ENCODE data around the gene KANSL1. TPM values are rescaled to one million over a fixed set of nuclear protein-coding genes. Genes with fewer than 3 reads are reported as not detected.

KANSL1 gene
- total and polyA plus RNA-seq, 2 experiments from 2014 or later: 12.2 to 38.2 TPM

DNA sequence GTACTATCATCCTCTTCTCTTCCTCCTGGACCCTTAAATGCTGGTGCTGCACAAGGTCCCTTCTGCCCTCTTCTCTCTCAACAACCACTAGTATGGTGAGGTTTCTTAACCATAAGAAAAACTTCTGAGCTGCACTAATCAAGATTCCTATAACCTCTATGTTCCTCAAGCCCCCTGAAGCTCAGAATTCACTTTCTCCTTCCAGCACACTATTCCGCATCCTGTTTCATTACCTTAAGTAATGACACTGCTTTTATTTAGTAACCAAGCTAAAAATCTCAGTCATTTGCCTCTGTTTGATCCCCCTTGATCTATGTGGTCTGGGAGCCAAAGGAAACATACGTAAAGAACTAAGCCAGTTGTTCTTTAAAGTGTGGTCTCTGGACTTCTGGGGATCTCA is 20.1 kb downstream of the KANSL1 start:
- Histone ChIP-seq H3K9me2 (ENCODE audit: insufficient read depth) (no peaks in the 10 kb centered on the region), H4K20me1 (ENCODE audit: insufficient read depth) (peaks cover 77% of the 10 kb centered on the region), H3K9me3 (ENCODE audit: low read depth) (no peaks in the 10 kb centered on the region), H3F3A (ENCODE audit: insufficient read depth) (peaks cover 41% of the 10 kb centered on the region), H3K36me3 (ENCODE audit: low read depth) (peaks cover 33% of the 10 kb centered on the region), H3K79me2 (ENCODE audit: insufficient read depth) (peaks cover 100% of the 10 kb centered on the region), H3K27me3 (replicated peaks; ENCODE audit: insufficient read depth) (no peaks in the 10 kb centered on the region), H3K9ac (no peak overlapping the region), H3K4me2 (ENCODE audit: unreplicated experiment) (no peak overlapping the region), H3K4me1 (ENCODE audit: insufficient read depth) (peaks cover 47% of the 10 kb centered on the region), H2AFZ (no peak overlapping the region), H3K4me3 (no peak overlapping the region), H3K27ac (no peak overlapping the region)
- in situ Hi-C loops (cut with MboI): no loop called here
- TF ChIP-seq EZH2 (IDR thresholded peaks at IDR 0.05; ENCODE audit: insufficient read depth, poor library complexity, severe bottlenecking): no peak
- no peak for TF ChIP-seq EZH2phosphoT487 (IDR thresholded peaks at IDR 0.05; ENCODE audit: insufficient read depth, low read depth)
- 96 to 97% methylated on average over 2 of the region's 2 CpGs for WGBS, 2 experiments (ENCODE audit: low coverage in 1 of 2, low lambda C conversion rate in 2 of 2, missing lambda C conversion rate in 2 of 2)
- no peak for DNase-seq

DNA sequence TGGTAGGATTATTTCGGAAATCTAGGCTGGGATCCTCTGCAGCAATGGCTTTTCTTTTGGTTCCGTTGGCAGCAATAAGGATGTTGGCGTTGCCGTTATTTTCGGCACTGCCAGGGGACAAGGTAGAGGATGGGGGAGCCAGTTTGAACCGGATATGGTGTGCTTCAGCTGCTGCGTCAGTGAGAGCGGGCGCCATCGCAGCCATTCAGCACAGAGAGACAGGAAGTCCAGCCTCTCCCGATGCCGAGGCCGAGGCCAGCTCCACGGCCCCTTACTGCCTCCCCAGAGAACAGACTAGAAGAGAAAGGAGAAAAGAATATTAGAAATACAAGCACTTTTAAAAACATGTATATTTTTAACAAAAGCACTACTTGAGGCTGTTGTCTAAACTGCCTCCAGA is 21.3 kb downstream of the KANSL1 start:
- Histone ChIP-seq H3K27ac (no peak overlapping the region), H3F3A (ENCODE audit: insufficient read depth) (peaks cover 41% of the 10 kb centered on the region), H3K36me3 (ENCODE audit: low read depth) (peaks cover 33% of the 10 kb centered on the region), H3K9me3 (ENCODE audit: low read depth) (no peaks in the 10 kb centered on the region), H2AFZ (no peak overlapping the region), H3K4me2 (ENCODE audit: unreplicated experiment) (no peak overlapping the region), H3K9ac (no peak overlapping the region), H3K4me3 (no peak overlapping the region), H4K20me1 (ENCODE audit: insufficient read depth) (peaks cover 74% of the 10 kb centered on the region), H3K27me3 (replicated peaks; ENCODE audit: insufficient read depth) (no peaks in the 10 kb centered on the region), H3K9me2 (ENCODE audit: insufficient read depth) (no peaks in the 10 kb centered on the region), H3K79me2 (ENCODE audit: insufficient read depth) (peaks cover 100% of the 10 kb centered on the region), H3K4me1 (ENCODE audit: insufficient read depth) (peaks cover 47% of the 10 kb centered on the region)
- TF ChIP-seq EZH2phosphoT487 (IDR thresholded peaks at IDR 0.05; ENCODE audit: insufficient read depth, low read depth): no peak
- no peak for TF ChIP-seq EZH2 (IDR thresholded peaks at IDR 0.05; ENCODE audit: insufficient read depth, poor library complexity, severe bottlenecking)
- WGBS, 2 experiments (ENCODE audit: low coverage in 1 of 2, low lambda C conversion rate in 2 of 2, missing lambda C conversion rate in 2 of 2): 94 to 95% methylated on average over 14 of the region's 14 CpGs
- in situ Hi-C loops (cut with MboI): no loop called here
- DNase-seq: no peak

DNA sequence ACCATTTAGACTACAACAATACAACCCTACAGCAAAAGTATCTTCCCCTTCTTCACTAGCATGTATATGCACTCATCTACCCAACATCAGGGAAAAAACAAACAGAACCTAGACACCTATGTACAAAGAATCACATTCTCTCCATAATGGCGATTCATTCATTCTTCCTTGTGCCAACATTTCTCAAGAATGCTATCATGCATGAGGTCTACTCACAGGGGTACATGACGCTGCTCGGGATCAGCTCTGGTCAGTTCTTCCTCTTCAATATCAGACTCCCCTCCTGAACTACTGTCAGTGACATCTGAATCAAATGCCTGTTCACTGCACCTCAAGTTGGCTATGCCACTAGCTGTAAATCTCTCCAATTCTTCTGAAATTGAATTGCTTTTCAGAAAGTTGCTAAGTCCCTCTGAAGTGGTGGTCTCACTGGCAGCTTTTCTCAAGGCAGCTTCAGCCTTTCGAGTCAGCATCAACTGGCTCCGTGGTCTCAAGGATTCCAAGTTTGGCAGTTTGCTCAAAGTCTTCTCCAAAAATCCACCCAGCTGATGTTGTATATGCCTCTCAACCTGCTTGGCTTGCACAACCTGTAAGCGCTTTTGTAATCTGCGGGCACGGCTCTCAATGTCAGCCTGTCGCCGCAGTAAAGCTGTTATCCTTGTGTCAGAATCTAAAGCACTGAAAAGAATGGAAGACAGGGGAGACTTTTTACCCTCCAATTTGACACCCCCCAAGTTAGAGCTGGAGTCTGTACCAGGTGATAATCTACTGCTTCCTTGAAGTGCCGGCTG is 22.4 kb downstream of the KANSL1 start:
- WGBS, 2 experiments (ENCODE audit: low coverage in 1 of 2, low lambda C conversion rate in 2 of 2, missing lambda C conversion rate in 2 of 2): 95 to 97% methylated on average over 11 of the region's 11 CpGs

DNA sequence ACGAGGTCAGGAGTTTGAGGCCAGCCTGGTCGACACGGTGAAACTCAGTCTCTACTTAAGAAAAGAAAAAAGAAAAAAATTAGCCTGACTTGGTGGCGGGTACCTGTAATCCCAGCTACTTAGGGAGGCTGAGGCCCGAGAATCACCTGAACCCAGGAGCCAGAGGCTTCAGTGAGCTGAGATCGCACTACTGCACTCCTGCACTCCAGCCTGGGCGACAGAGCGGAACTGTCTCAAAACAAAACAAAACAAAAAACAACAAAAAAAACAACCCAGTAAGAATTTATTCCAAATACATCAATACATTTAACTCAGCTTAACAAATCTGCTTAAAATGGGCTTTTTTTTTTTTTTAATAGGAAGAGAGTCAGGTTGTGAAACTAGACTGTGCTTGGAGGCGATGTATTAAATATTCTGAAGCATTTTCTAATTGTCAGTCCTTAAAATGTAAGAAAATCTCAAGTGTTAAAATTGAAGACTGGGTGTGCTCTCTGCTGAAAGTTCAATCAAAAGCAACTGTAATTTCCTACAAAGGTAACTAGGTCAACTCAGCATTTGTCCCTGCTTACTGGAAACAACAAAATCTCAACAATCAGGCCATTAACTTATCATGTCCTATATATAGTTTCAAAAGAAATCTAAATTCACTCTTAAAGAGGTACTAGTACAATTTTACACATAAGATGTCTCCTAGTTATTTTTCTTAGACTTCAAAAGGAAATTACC is 23.2 kb downstream of the KANSL1 start:
- peaks cover 33% of the 10 kb centered on the region for H3K36me3 ChIP-seq (ENCODE audit: low read depth)
- 82 to 83% methylated on average over 9 of the region's 9 CpGs for WGBS, 2 experiments (ENCODE audit: low coverage in 1 of 2, low lambda C conversion rate in 2 of 2, missing lambda C conversion rate in 2 of 2)
- no peaks in the 10 kb centered on the region for H3K9me2 ChIP-seq (ENCODE audit: insufficient read depth)
- H3K9ac ChIP-seq: no peak overlapping the region
- DNase-seq: no peak
- in situ Hi-C loops (cut with MboI): no loop called here
- no peak overlapping the region for H3K4me2 ChIP-seq (ENCODE audit: unreplicated experiment)
- no peak overlapping the region for H3K27ac ChIP-seq
- no peaks in the 10 kb centered on the region for H3K9me3 ChIP-seq (ENCODE audit: low read depth)
- TF ChIP-seq EZH2 (IDR thresholded peaks at IDR 0.05; ENCODE audit: insufficient read depth, poor library complexity, severe bottlenecking) (no peak), EZH2phosphoT487 (IDR thresholded peaks at IDR 0.05; ENCODE audit: insufficient read depth, low read depth) (no peak)
- H3K79me2 ChIP-seq (ENCODE audit: insufficient read depth): peaks cover 100% of the 10 kb centered on the region
- H3K27me3 ChIP-seq (replicated peaks; ENCODE audit: insufficient read depth): no peaks in the 10 kb centered on the region
- H2AFZ ChIP-seq: no peak overlapping the region
- peaks cover 40% of the 10 kb centered on the region for H3K4me1 ChIP-seq (ENCODE audit: insufficient read depth)
- no peak overlapping the region for H3K4me3 ChIP-seq
- peaks cover 62% of the 10 kb centered on the region for H4K20me1 ChIP-seq (ENCODE audit: insufficient read depth)
- H3F3A ChIP-seq (ENCODE audit: insufficient read depth): peaks cover 39% of the 10 kb centered on the region

More for the DNA sequence above, 22.4 kb downstream of the KANSL1 start:
- H3K9me2 ChIP-seq (ENCODE audit: insufficient read depth): no peaks in the 10 kb centered on the region
- peaks cover 46% of the 10 kb centered on the region for H3K4me1 ChIP-seq (ENCODE audit: insufficient read depth)
- no peak overlapping the region for H3K27ac ChIP-seq
- no peaks in the 10 kb centered on the region for H3K9me3 ChIP-seq (ENCODE audit: low read depth)
- no peak overlapping the region for H3K9ac ChIP-seq
- H4K20me1 ChIP-seq (ENCODE audit: insufficient read depth): peaks cover 69% of the 10 kb centered on the region
- no peaks in the 10 kb centered on the region for H3K27me3 ChIP-seq (replicated peaks; ENCODE audit: insufficient read depth)
- DNase-seq: no peak
- no peak overlapping the region for H3K4me3 ChIP-seq
- peaks cover 100% of the 10 kb centered on the region for H3K79me2 ChIP-seq (ENCODE audit: insufficient read depth)
- H3F3A ChIP-seq (ENCODE audit: insufficient read depth): peaks cover 40% of the 10 kb centered on the region
- in situ Hi-C loops (cut with MboI): no loop called here
- peaks cover 33% of the 10 kb centered on the region for H3K36me3 ChIP-seq (ENCODE audit: low read depth)
- TF ChIP-seq EZH2 (IDR thresholded peaks at IDR 0.05; ENCODE audit: insufficient read depth, poor library complexity, severe bottlenecking) (no peak), EZH2phosphoT487 (IDR thresholded peaks at IDR 0.05; ENCODE audit: insufficient read depth, low read depth) (no peak)
- H3K4me2 ChIP-seq (ENCODE audit: unreplicated experiment): no peak overlapping the region
- no peak overlapping the region for H2AFZ ChIP-seq

Data from GM23248 (cell line).